Lower lobe of right lung (tissue), 2 donors: ENCODE results near the gene GAS6. TPM values are rescaled to one million over a fixed set of nuclear protein-coding genes. Genes with fewer than 3 reads are reported as not detected.
A peak's percentile ranks its signal among the peaks of the same experiment; 100 is the strongest.
"Not testable (repeated sequence)": the region's sequence is repeated elsewhere in the genome, so short reads cannot be mapped to it uniquely, and the experiment has no call there.

Source experiments
- ATAC-seq, 2 donors: fragments of 200-7000 bp; cut with Tn5 transposase; one replicate each; pipeline ENCODE4 v1.9.1; 2020 to 2022; ENCODE audit warnings: mild to moderate bottlenecking in 2 of 2, moderate library complexity in 2 of 2
- DNase-seq: peaks from one replicate; pipeline ENCODE4 v3.0.0-alpha.2; 2020
- H3K27ac ChIP-seq: fragments of 200-600 bp; one replicate; pipeline ENCODE4 v1.8.0; 2022
- H3K27me3 ChIP-seq: fragments of 200-600 bp; one replicate; pipeline ENCODE4 v1.8.0; 2022; ENCODE audit warnings: low read depth
- H3K36me3 ChIP-seq: fragments of 200-600 bp; one replicate; pipeline ENCODE4 v1.8.0; 2022; ENCODE audit warnings: mild to moderate bottlenecking
- H3K4me1 ChIP-seq: fragments of 200-600 bp; one replicate; pipeline ENCODE4 v1.8.0; 2022
- H3K4me3 ChIP-seq: fragments of 200-600 bp; one replicate; pipeline ENCODE4 v1.8.0; 2022; ENCODE audit warnings: mild to moderate bottlenecking
- H3K9me3 ChIP-seq: fragments of 200-600 bp; one replicate; pipeline ENCODE4 v1.8.0; 2022
- intact Hi-C: fragments of 100-400 bp; cut with DNase I; formaldehyde crosslinking; loops from one replicate; pipeline ENCODE4 v1.11.0; 2022
- total RNA-seq: library from RNA; stranded (reverse); fragmentation: NEBNext Ultra II Directional; extraction: Animal tissue kit (Norgen Biotek cat#: 25700); gene quantifications from one replicate; pipeline ENCODE4 v1.2.1, GENCODE V29; 2021
- TF ChIP-seq, protein P1 (sequence below): fragments of 200-600 bp; IDR thresholded peaks from one replicate; pipeline ENCODE4 v1.8.0; 2022; ENCODE audit warnings: antibody characterized with exemption, mild to moderate bottlenecking
- donor health status: DM: no; HTN: yes; CAD: no; lungs with severe emphysema.

The GAS6 gene
- total RNA-seq, 1 donor from 2014 or later: 111 TPM

DNA sequence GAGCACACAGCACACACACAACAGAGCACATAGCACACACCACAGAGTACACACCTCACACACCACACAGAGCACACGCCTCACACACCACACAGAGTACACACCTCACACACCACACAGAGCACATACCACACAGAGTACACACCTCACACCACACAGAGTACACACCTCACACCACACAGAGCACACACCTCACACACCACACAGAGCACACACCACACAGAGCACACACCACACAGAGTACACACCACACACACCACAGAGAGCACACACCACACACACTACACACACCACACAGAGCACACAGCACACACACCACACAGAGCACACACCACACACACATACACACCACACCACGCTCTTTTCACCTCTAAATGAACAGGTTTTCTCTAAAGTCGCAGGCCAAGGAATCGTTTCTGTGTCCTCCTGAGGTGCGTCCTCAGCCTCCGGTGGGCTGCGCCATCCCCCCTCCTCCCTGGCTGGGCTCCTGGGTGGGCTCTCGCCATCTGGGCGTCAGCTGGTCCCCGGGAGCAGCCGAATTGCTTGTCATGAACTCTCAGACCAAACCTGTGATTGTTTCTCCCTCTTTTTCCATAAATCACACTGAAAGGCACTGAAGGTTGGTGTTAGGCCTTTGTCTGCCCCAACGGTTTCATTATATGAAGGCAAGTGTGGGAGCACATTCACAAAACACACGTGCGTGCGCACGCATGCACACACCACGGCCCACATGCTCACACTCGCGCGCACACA, 67.5 kb downstream of the GAS6 start:
- peaks cover 5% of the 10 kb centered on the region for H3K36me3 ChIP-seq
- DNase-seq (no peak), ATAC-seq (no peak)
- intact Hi-C loops: no loop called here
- H3K27ac ChIP-seq: no peak overlapping the region
- H3K4me1 ChIP-seq: no peaks in the 10 kb centered on the region
- H3K9me3 ChIP-seq: no peaks in the 10 kb centered on the region
- TF ChIP-seq, protein P1, sequence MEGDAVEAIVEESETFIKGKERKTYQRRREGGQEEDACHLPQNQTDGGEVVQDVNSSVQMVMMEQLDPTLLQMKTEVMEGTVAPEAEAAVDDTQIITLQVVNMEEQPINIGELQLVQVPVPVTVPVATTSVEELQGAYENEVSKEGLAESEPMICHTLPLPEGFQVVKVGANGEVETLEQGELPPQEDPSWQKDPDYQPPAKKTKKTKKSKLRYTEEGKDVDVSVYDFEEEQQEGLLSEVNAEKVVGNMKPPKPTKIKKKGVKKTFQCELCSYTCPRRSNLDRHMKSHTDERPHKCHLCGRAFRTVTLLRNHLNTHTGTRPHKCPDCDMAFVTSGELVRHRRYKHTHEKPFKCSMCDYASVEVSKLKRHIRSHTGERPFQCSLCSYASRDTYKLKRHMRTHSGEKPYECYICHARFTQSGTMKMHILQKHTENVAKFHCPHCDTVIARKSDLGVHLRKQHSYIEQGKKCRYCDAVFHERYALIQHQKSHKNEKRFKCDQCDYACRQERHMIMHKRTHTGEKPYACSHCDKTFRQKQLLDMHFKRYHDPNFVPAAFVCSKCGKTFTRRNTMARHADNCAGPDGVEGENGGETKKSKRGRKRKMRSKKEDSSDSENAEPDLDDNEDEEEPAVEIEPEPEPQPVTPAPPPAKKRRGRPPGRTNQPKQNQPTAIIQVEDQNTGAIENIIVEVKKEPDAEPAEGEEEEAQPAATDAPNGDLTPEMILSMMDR: no peak
- no peak overlapping the region for H3K4me3 ChIP-seq
- peaks cover 3% of the 10 kb centered on the region for H3K27me3 ChIP-seq

DNA sequence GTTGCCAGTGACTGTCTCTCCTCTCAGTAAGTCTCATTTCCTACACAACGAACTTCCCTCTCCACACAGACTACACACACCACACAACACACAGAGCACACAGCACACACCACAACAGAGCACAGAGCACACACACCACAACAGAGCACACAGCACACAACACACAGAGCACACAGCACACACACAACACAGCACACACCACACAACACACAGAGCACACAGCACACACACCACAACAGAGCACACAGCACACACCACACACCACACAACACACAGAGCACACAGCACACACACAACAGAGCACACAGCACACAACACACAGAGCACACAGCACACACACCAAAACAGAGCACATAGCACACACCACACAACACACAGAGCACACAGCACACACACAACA, 68.5 kb downstream of the GAS6 start:
- ATAC-seq, H3K27me3 ChIP-seq, H3K4me3 ChIP-seq, DNase-seq, H3K27ac ChIP-seq, intact Hi-C loops, H3K9me3 ChIP-seq, H3K4me1 ChIP-seq, H3K36me3 ChIP-seq: not testable (repeated sequence)

DNA sequence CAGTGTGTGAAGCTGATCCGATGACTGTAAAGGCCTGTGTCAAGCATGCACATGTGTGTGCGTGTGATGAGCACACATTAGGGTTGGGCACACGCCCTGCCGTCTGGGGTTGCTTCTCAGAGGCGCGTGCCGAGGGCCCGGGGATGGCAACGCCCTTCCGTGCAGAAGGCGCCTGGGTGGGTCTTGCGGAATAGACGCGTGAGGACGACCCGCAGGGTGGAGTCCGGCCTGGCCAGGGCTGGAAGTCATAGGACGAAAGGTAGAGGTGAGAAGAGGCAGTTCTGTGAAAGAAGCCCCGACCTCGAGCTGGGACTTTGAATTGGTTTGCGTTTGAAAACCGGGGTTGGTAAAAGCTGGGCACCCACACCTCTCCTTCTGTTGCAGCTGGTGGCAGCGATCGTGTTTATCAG, 69.1 kb downstream of the GAS6 start:
- ATAC-seq: no peak

DNA sequence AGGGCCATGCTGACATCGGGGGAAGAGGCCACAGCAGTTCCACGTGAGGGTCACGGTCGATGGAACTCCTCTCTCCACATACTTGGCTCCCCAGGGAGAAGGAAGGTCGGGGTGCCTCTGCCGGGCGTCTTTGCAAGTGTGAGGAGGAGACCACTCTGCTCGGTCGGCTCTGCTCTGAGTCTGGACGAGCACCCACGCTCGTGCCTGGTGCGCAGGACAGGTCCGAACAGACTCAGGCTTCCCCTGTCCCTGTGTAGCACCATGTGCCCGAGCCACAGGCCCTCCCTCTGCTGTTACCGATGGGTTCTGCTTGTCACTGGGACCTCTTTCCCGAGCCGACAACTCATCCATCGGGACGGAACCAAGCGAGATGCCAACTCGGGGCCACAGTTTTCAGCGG, 69.8 kb downstream of the GAS6 start:
- ATAC-seq (no peak), DNase-seq (no peak)
- Histone ChIP-seq H3K27ac (no peak overlapping the region), H3K4me1 (no peaks in the 10 kb centered on the region), H3K27me3 (no peaks in the 10 kb centered on the region), H3K4me3 (no peak overlapping the region), H3K9me3 (no peaks in the 10 kb centered on the region), H3K36me3 (peaks cover 5% of the 10 kb centered on the region)
- TF ChIP-seq, protein P1: no peak
- intact Hi-C loops: no loop called here

More for the DNA sequence above, 69.1 kb downstream of the GAS6 start:
- Histone ChIP-seq H3K4me1 (no peaks in the 10 kb centered on the region), H3K4me3 (no peak overlapping the region), H3K36me3 (peaks cover 5% of the 10 kb centered on the region), H3K27me3 (no peaks in the 10 kb centered on the region), H3K27ac (no peak overlapping the region), H3K9me3 (no peaks in the 10 kb centered on the region)
- TF ChIP-seq, protein P1: no peak
- intact Hi-C loops: no loop called here
- DNase-seq: no peak

DNA sequence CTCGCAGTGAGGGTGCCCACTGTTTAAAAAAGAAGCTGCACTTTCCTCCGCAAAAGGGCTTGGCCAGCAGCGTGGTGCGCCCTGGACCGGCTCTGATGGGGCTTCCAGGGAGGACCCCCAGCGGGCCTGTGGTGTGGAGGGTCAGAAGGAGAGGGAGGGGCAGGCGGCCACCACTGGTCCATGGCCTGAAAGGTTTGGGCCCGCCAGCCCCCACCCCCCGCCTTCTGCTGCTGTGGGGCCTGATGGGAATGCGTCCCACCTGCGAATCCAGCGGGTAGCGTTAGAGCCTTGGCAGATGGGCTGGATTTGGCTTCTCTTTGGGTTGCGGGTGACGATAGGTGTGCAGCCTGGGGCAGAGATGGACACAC, 70.2 kb downstream of the GAS6 start:
- intact Hi-C loops: no loop called here
- no peak overlapping the region for H3K4me3 ChIP-seq
- H3K36me3 ChIP-seq: peaks cover 5% of the 10 kb centered on the region
- TF ChIP-seq, protein P1: no peak
- DNase-seq (no peak), ATAC-seq (no peak)
- H3K27ac ChIP-seq: no peak overlapping the region
- no peaks in the 10 kb centered on the region for H3K9me3 ChIP-seq
- no peaks in the 10 kb centered on the region for H3K4me1 ChIP-seq
- no peaks in the 10 kb centered on the region for H3K27me3 ChIP-seq

DNA sequence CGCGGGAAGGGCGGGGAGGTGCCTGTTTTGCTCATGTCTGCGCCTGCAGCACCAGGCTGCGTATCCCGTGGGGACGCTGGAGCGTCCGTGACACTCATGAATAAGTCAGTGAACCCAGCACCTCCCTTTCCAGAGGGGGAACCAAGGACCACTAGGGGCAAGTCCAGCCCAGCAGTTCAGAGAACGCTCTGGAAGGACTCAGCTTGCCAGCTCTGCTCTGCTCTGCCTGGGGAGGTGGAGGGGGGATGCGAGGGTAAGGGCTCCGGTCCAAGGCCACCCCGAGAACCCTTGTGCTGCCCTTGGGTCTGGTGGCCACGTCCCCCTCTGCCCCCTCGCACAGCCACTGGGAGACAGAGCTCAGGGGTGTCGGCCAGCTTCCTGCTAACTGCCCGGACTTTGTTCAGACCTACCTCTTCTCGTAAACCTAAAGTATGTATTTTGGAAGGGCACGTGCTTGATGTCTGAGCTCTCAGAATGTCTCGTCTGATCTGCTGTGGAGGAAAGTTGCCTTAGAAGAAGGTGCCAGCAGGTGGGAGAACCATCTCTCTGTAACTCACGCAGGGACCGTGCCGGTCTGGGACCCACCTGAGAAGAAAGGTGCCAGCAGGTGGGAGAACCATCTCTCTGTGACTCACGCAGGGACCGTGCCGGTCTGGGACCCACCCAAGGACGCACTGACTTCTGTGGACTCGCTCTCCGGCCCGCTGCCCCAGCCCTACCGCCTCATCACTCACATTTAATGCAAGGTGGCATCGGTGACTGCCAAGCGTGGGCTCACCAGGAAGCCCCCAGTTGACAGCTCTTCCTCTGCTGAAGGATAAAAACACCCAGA, 70.8 kb downstream of the GAS6 start:
- peaks cover 5% of the 10 kb centered on the region for H3K36me3 ChIP-seq
- H3K27ac ChIP-seq: no peak overlapping the region
- no peaks in the 10 kb centered on the region for H3K4me1 ChIP-seq
- H3K4me3 ChIP-seq: no peak overlapping the region
- TF ChIP-seq, protein P1: no peak
- ATAC-seq (peak in 1 of 2 donors; percentile 23), DNase-seq (no peak)
- H3K9me3 ChIP-seq: no peaks in the 10 kb centered on the region
- intact Hi-C loops: no loop called here
- no peaks in the 10 kb centered on the region for H3K27me3 ChIP-seq
